ENCODE data around the gene RAB7B.

GRCh38 chr1:205988585-205988995 is 14.6 kb downstream of the RAB7B start:
- TF ChIP-seq MXI1 (IDR thresholded peaks at IDR 0.05; ENCODE audit: borderline replicate concordance, low read depth, low read length) (no peak), CTCF (conservative IDR thresholded peaks at IDR 0.05; ENCODE audit: low read depth, low read length) (no peak), CEBPB (IDR thresholded peaks at IDR 0.05; ENCODE audit: low read depth, low read length) (no peak), POLR2A (IDR thresholded peaks at IDR 0.05; ENCODE audit: low read depth, low read length) (no peak), RCOR1 (IDR thresholded peaks at IDR 0.05; ENCODE audit: insufficient replicate concordance, low read length) (no peak), MAZ (IDR thresholded peaks at IDR 0.05; ENCODE audit: borderline replicate concordance, low read depth, low read length) (no peak), FOS (IDR thresholded peaks at IDR 0.05; ENCODE audit: low read depth, low read length) (no peak)

Measured in IMR-90 (cell line).